ENCODE results near the gene UEVLD.

Gene UEVLD

GRCh38 chr11:18580113-18580766, 8.3 kb downstream of the UEVLD start:
- no peak for DNase-seq (ENCODE audit: extremely low read depth, low read depth)
- TF ChIP-seq CTCF (IDR thresholded peaks at IDR 0.05; ENCODE audit: low read depth, low read length, missing control alignments), result no peak
- no peak overlapping the region for H3K4me3 ChIP-seq (replicated peaks; ENCODE audit: low read depth, low read length)

DNA sequence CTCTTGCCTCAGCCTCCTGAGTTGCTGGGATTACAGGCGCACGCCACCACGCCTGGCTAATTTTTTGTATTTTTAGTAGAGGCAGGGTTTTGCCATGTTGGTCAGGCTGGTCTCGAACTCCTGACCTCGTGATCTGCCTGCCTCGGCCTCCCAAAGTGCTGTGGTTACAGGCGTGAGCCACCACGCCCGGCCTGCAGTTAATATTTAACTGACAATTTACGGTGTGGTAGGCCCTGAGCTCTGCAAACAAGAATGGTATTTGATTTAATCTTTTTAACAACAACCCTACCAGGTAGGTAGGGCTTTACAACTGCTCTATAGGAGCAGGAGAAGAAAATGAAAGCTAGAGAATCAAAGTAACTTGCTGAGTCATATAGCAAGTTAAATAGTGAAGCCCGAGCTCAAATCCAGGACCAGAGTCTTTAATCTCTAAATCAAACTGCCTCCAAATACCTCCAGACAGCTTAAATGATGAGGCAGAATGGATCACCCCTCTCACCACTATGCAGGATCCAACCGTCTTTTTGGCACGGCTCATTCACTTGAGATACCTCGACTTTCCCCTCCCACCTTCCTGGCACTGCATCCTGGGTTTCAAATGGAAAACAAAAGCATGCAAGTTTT, 9.4 kb downstream of the UEVLD start:
- DNase-seq (ENCODE audit: extremely low read depth, low read depth), result no peak
- no peak for TF ChIP-seq CTCF (IDR thresholded peaks at IDR 0.05; ENCODE audit: low read depth, low read length, missing control alignments)
- no peak overlapping the region for H3K4me3 ChIP-seq (replicated peaks; ENCODE audit: low read depth, low read length)

GRCh38 chr11:18575361-18575760, 13.2 kb downstream of the UEVLD start:
- no peak for TF ChIP-seq CTCF (IDR thresholded peaks at IDR 0.05; ENCODE audit: low read depth, low read length, missing control alignments)
- H3K4me3 ChIP-seq (replicated peaks; ENCODE audit: low read depth, low read length), result no peak overlapping the region
- no peak for DNase-seq (ENCODE audit: extremely low read depth, low read depth)

- no peak overlapping the region for H3K4me3 ChIP-seq (replicated peaks; ENCODE audit: low read depth, low read length)
- no peak for TF ChIP-seq CTCF (IDR thresholded peaks at IDR 0.05; ENCODE audit: low read depth, low read length, missing control alignments)
- no peak for DNase-seq (ENCODE audit: extremely low read depth, low read depth)
These were observed 21.5 kb downstream of the UEVLD start for GRCh38 chr11:18567081-18567480.

DNA sequence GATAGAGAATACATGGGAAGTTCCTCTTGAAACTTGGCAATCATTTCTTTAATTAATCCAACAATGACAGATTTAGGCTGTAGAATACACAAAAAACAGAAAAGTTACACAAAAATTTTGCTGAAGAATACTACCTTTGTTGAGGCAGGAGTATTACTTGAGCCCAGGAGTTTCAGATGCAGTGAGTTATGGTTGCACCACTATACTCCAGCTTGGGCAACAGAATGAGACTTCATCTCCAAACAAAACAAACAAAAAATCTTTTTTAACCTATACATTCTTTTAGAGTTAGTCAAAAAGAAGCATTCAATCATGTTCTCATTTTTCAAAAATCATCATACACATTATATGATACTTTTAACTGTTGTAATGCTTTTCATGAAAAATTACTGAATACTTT, 22.1 kb downstream of the UEVLD start:
- TF ChIP-seq CTCF (IDR thresholded peaks at IDR 0.05; ENCODE audit: low read depth, low read length, missing control alignments), result no peak
- DNase-seq (ENCODE audit: extremely low read depth, low read depth), result no peak
- H3K4me3 ChIP-seq (replicated peaks; ENCODE audit: low read depth, low read length), result no peak overlapping the region

DNA sequence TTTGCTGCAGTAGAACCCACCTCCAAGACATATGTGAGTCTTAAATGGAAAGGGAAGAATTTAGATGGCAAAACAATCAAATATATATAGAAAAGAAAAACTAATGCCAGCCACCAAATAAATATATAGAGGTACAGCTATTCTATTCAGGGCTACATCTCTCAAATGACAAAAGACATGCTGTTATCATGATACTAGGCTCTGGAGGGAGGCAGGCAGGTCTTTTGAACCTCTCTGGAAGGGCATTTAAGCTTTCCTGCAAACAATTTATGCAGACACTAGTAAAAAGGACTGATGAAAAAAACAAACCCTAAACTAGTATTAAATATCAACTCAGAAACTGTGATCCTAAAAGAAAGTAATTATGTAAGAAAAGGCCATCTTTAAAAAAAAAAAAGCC, 24.4 kb downstream of the UEVLD start:
- H3K4me3 ChIP-seq (replicated peaks; ENCODE audit: low read depth, low read length), result no peak overlapping the region
- DNase-seq (ENCODE audit: extremely low read depth, low read depth), result no peak
- TF ChIP-seq CTCF (IDR thresholded peaks at IDR 0.05; ENCODE audit: low read depth, low read length, missing control alignments), result no peak
